Heart right ventricle (tissue), 16 donors: ENCODE data around the gene TRDN. TPM values are rescaled to one million over a fixed set of nuclear protein-coding genes. Genes with fewer than 3 reads are reported as not detected.

Experiments
- ATAC-seq, 8 donors: fragments of 200-7000 bp; cut with Tn5 transposase; one replicate each; pipeline ENCODE4 v1.9.1; 2020; ENCODE audit warnings: mild to moderate bottlenecking in 8 of 8, moderate library complexity in 8 of 8, moderate number of reproducible peaks in 1 of 8
- DNase-seq, 2 donors: peaks; one replicate each; pipeline ENCODE4 v3.0.0-alpha.2; 2020
- H3K27ac ChIP-seq, 10 donors: fragments of 200-600 bp; sonication (generic) in 2 of 10; one replicate each; pipeline versions ENCODE4 v1.5.0 to v1.8.0; 2020 to 2022; ENCODE audit warnings: mild to moderate bottlenecking in 3 of 10
- H3K27me3 ChIP-seq, 7 donors: fragments of 200-600 bp; one replicate each; pipeline ENCODE4 v1.8.0; 2021 to 2022; ENCODE audit warnings: mild to moderate bottlenecking in 2 of 7
- H3K36me3 ChIP-seq, 9 donors: fragments of 200-600 bp; sonication (generic) in 1 of 9; one replicate each; pipeline versions ENCODE4 v1.5.0 to v1.8.0; 2020 to 2022; ENCODE audit warnings: mild to moderate bottlenecking in 2 of 9
- H3K4me1 ChIP-seq, 9 donors: fragments of 200-600 bp; sonication (generic) in 1 of 9; one replicate each; pipeline versions ENCODE4 v1.5.0 to v1.8.0; 2020 to 2022; ENCODE audit warnings: mild to moderate bottlenecking in 4 of 9
- H3K4me3 ChIP-seq, 10 donors: fragments of 200-600 bp; sonication (generic) in 2 of 10; one replicate each; pipeline versions ENCODE4 v1.5.0 to v1.8.0; 2020 to 2022; ENCODE audit warnings: mild to moderate bottlenecking in 7 of 10, moderate library complexity in 2 of 10
- H3K9me3 ChIP-seq, 11 donors: fragments of 200-600 bp in 10 of 11; sonication (generic) in 2 of 11; one replicate each; pipeline versions ENCODE4 v1.5.0 to v1.8.0; 2013 to 2022; ENCODE audit warnings: mild to moderate bottlenecking in 2 of 11, control low read depth in 1 of 11, moderate library complexity in 1 of 11
- CTCF ChIP-seq, 9 donors: fragments of 200-600 bp; sonication (generic) in 2 of 9; IDR thresholded peaks; one replicate each; pipeline versions ENCODE4 v1.5.0 to v1.8.0; 2021 to 2022; ENCODE audit warnings: antibody characterized with exemption in 9 of 9, mild to moderate bottlenecking in 5 of 9, moderate library complexity in 1 of 9
- WGBS, 2 donors: extraction: QIAGEN DNeasy Blood & Tissue Kit; methylation state at CpG; one replicate each; pipeline ENCODE4 v1.1.7; 2013; ENCODE audit warnings: inconsistent platforms in 1 of 2; 5-methylcytosine and 5-hydroxymethylcytosine counted together
- intact Hi-C, 10 donors: fragments of 100-400 bp; cut with DNase I; formaldehyde crosslinking; loops; one replicate each; pipeline versions ENCODE4 v1.11.1 to v1.14.2; 2022
- polyA plus RNA-seq, 2 donors: library from polyadenylated mRNA; stranded (reverse); fragments of 200-250 nt; gene quantifications; one replicate each; pipeline ENCODE4 v1.2.3, GENCODE V29; 2013
- total RNA-seq, 10 donors: library from RNA; stranded (reverse); fragmentation: NEBNext Ultra II Directional in 3 of 10; extraction: Animal tissue kit (Norgen Biotek cat#: 25700) in 3 of 10; gene quantifications; one replicate each; pipeline versions ENCODE4 v1.2.1 to v1.2.4, GENCODE V29; 2021 to 2023
- donor health status: Arrhythmogenic right ventricular cardiomyopathy.
- donor health status: ischemic (EF 13 %, LVEDD 7.1; RV severe dilation, severe dysfunction).
- donor health status: healthy with polysubstance abuse.
- donor health status: DM: no; HTN: yes; CAD: no.
- donor health status: DM: no; HTN: no; CAD: no.
- donor health status: ischemic (EF 25% LVEDD 6.9; RV normal size, moderate dysfunction).
- donor health status: ischemic (EF 25% LVEDD 5.7; RV mildly dilated, moderate dysfunction).
- donor health status: healthy.
- donor health status: DM: yes; HTN: yes; CAD: no.
- donor health status: Ischemic cardiomyopathy.
- donor health status: ischemic (EF 35%, LVEDD 5.7; RV mildly dilated, moderate dysfunction).
- donor health status: nonischemic (EF 11% LVEDD 7.7; RV severe dilation, severe dysfunction).
- donor health status: DM: yes; HTN: yes; CAD: no.
- donor health status: PGD.
- donor health status: ischemic (EF 29% LVEDD 5.4; RV normal size, mild dysfunction).
- donor health status: nonischemic (EF 23%, LVEDD 6.1; RV moderate dilation, normal function).

The TRDN gene
- total and polyA plus RNA-seq, 12 donors, result 37.6 to 1,141 (median 437) TPM

GRCh38 chr6:123430970-123431369, 205.8 kb downstream of the TRDN start:
- ATAC-seq, result no peak
- H3K36me3 ChIP-seq, result no peaks in the 10 kb centered on the region
- no peak for TF ChIP-seq CTCF (IDR thresholded peaks at IDR 0.05)
- H3K4me3 ChIP-seq, result no peak overlapping the region
- no peaks in the 10 kb centered on the region for H3K9me3 ChIP-seq
- H3K27ac ChIP-seq, result no peak overlapping the region
- 13 to 26% methylated on average over 3 of the region's 3 CpGs for WGBS, 2 donors
- peaks cover 0 to 8% (median 0%) of the 10 kb centered on the region in 9 donors for H3K4me1 ChIP-seq
- intact Hi-C loops, result loop anchor here in 1 of 10 donors (10.0 kb wide), 1 partner anchor 204 kb away; the partner anchor contains the start of gene TRDN
- H3K27me3 ChIP-seq, result no peaks in the 10 kb centered on the region
- DNase-seq, result no peak

GRCh38 chr6:123427008-123427407, 209.7 kb downstream of the TRDN start:
- H3K9me3 ChIP-seq, result no peaks in the 10 kb centered on the region
- no peaks in the 10 kb centered on the region for H3K36me3 ChIP-seq
- no peak overlapping the region for H3K4me3 ChIP-seq
- H3K27me3 ChIP-seq, result no peaks in the 10 kb centered on the region
- WGBS, 2 donors, result 61 to 79% methylated on average over 1 of the region's 1 CpG
- no peak overlapping the region for H3K27ac ChIP-seq
- intact Hi-C loops, result no loop called here
- H3K4me1 ChIP-seq, result peaks cover 0 to 7% (median 0%) of the 10 kb centered on the region in 9 donors
- no peak for DNase-seq
- no peak for TF ChIP-seq CTCF (IDR thresholded peaks at IDR 0.05)
- ATAC-seq, result no peak

GRCh38 chr6:123423130-123423529, 213.6 kb downstream of the TRDN start:
- TF ChIP-seq CTCF (IDR thresholded peaks at IDR 0.05), result no peak
- intact Hi-C loops, result no loop called here
- Histone ChIP-seq H3K9me3 (no peaks in the 10 kb centered on the region), H3K27ac (no peak overlapping the region), H3K4me3 (no peak overlapping the region), H3K36me3 (no peaks in the 10 kb centered on the region), H3K4me1 (peaks cover 0 to 6% (median 0%) of the 10 kb centered on the region in 9 donors), H3K27me3 (no peaks in the 10 kb centered on the region)
- no peak for DNase-seq
- WGBS, 2 donors, result 63 to 75% methylated on average over 1 of the region's 1 CpG
- no peak for ATAC-seq

GRCh38 chr6:123420512-123420911, 216.2 kb downstream of the TRDN start:
- no peak for DNase-seq
- no peak for ATAC-seq
- Histone ChIP-seq H3K4me1 (peaks cover 0 to 16% (median 0%) of the 10 kb centered on the region in 9 donors), H3K27me3 (no peaks in the 10 kb centered on the region), H3K27ac (no peak overlapping the region), H3K36me3 (no peaks in the 10 kb centered on the region), H3K9me3 (no peaks in the 10 kb centered on the region), H3K4me3 (no peak overlapping the region)
- 85 to 91% methylated on average over 1 of the region's 1 CpG for WGBS, 2 donors
- no peak for TF ChIP-seq CTCF (IDR thresholded peaks at IDR 0.05)
- intact Hi-C loops, result no loop called here
